GM18873 (cell line): Measurements from ENCODE around the gene XIST.
"Not testable (repeated sequence)": the region's sequence is repeated elsewhere in the genome, so short reads cannot be mapped to it uniquely, and the experiment has no call there.

Experiments used
- ATAC-seq: cut with Tn5 transposase; IDR thresholded peaks from one replicate; pipeline ENCODE4 v1.9.1; 2021; ENCODE audit warnings: mild to moderate bottlenecking, moderate library complexity, moderate number of reproducible peaks; ENCODE audit not compliant: unreplicated experiment, low FRiP score

The XIST gene

DNA sequence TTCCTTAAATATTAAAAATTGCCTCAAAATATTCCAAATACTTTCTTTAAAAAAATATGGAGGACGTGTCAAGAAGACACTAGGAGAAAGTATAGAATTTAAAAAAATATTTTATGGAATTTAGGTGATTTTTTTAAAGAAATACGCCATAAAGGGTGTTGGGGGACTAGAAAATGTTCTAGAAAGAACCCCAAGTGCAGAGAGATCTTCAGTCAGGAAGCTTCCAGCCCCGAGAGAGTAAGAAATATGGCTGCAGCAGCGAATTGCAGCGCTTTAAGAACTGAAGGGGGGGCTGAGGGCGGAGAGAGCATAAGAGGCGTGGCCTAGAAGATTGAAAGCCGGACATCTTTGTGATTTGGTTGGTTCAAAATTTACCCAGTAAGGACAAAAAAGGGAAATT is at the start of gene XIST:
TSS of gene XIST (minus strand) at position 248 of the 400 bp plus-strand sequence.
- ATAC-seq, result no peak

DNA sequence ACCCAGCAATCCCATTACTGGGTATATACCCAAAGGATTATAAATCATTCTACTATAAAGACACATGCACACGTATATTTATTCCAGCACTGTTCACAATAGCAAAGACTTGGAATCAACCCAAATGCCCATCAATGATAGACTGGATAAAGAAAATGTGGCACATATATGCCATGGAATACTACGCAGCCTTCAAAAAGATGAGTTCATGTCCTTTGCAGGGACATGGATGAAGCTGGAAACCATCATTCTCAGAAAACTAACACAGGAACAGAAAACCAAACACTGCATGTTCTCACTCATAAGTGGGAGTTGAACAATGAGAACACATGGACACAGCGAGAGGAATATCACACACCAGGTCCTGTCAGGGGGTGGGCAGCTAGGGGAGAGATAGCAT is 45.8 kb upstream of the XIST start:
- ATAC-seq, result not testable (repeated sequence)

DNA sequence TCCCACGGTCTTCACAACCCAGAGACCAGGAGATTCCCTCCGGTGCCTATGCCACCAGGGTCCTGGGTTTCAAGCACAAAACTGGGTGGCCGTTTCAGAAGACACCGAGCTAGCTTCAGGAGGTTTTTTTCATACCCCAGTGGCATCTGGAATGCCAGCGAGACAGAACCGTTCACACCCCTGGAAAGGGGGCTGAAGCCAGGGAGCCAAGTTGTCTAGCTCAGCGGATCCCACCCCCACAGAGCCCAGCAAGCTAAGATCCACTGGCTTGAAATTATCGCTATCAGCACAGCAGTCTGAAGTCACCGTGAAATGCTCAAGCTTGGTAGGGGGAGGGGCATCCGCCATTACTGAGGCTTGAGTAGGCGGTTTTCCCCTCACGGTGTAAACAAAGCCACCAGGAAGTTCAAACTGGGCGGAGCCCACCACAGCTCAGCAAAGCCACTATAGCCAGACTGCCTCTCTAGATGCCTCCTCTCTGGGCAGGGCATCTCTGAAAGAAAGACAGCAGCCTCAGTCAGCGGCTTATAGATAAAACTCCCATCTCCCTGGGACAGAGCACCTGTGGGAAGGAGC is 40.1 kb upstream of the XIST start:
- not testable (repeated sequence) for ATAC-seq

DNA sequence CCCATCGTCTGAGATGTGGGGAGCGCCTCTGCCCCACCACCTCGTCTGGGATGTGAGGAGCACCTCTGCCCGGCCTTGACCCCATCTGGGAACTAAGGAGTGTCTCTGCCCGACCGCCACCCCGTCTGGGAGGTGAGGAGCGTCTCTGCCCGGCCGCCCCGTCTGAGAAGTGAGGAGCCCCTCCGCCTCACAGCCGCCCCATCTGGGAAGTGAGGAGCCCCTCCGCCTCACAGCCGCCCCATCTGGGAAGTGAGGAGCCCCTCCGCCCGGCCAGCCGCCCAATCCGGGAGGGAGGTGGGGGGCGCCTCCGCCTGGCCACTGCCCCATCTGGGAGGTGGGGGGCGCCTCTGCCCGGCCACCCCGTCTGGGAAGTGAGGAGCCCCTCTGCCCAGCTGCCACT is 29.7 kb upstream of the XIST start:
- ATAC-seq, result not testable (repeated sequence)

DNA sequence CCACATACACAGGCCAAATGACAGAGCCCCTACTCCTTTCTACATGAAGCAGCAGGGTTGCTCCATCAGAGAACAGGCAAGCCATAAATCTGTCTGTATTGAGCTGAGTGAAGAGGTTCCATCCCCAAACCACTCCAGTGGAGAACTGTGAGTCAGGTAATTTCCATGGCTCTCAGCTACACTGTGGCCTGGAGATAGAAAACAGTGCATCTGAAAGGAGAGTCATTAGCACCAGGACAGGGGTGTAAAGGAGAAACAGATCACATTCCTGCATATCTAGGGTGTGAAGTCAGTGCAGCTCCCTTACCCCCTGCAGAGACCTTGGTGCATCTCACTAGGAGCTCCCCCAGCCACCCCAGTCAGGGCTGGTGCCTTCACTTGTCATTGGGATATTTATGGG is 25.2 kb upstream of the XIST start:
- ATAC-seq, result no peak

DNA sequence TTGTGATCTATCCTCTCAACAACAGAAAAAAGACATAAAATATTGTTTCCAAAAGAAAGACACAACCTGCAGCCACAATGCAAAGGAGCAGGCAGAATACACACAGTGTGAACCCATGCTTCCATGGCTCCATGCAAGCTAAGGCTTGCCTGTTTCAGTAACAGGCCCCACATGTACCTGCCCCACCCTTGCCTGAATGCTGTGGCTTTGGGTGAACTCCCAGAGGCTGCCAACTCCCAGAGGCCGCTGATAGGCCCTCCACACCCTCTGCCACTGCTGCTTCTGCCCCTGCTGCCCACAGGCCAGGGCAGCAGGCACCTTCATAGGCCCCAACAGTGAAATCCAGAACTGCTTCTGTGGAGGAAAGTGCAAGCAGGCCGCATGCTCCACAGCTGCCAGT is 24.4 kb upstream of the XIST start:
- ATAC-seq, result no peak

DNA sequence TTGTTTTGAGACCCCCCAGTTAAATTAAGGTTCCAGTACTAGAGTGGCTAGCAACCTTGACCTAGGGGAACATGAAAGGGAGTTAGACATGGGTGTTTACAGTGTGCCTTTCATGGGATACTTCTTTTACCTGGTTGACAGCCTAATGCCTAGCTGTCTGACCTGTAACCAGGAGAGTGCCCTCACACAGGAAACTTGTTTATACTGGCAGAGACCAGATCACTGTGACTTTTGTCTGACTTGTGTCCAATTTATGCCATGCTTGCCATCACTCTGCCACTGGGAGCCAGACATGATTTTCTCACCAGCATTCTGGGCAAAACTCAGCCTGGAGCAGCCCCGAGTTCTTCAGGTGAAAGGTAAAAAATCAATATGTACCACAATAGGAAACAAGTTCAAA is 16.4 kb upstream of the XIST start:
- ATAC-seq, result no peak

DNA sequence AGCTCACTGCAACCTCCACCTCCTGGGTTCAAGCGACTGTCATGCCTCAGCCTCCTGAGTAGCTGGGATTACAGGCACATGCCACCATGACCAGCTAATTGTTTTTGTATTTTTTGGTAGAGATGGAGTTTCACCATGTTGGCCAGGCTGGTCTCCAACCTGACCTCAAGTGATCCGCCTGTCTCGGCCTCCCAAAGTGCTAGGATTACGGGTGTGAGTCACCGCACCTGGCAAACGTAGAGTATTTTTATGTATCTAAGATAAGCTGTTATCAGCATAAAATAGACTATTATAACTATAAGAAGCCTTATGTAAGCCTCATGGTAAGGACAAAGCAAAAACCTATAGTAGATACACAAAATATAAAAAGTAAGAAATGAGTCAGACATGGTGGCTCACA is 14.6 kb upstream of the XIST start:
- ATAC-seq, result no peak

DNA sequence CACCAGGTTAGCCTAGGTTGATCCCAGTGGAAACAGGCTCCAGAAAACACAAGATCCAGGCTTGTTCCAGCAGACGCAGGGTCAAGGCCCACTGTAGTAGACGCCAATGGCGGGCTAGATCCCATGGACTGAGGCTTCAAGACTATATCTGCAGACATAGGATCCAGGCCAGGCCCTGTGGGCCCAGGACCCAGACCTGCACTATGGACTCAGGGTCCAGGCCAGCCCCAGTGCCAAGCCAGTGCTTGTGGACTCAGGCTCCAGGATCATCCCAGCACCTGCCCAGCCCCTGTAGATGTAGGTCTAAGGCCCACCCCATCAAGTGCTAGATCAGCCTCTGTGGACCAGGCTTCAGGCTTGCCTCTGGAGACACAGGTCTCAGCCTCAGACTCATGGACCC is 11.3 kb upstream of the XIST start:
- ATAC-seq, result no peak

DNA sequence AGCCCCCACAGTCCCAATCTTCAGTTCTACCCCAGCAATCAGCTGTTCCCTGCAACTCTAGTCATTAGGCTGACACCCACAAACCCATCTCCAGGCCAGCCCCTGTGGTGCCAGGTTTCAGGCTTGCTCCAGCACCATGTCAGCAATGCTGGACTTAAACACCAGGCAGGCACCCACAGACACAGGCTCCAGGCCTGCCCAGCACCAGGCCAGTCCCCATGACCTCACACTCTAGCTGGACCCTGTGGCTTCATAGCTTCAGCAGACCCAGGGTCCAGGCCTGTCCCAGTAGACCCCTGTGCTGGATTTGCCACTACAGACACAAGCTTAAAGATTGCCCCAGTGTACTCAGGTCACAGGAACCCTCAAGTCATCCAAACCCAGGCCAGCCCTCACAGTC is 10.8 kb upstream of the XIST start:
- ATAC-seq, result no peak

DNA sequence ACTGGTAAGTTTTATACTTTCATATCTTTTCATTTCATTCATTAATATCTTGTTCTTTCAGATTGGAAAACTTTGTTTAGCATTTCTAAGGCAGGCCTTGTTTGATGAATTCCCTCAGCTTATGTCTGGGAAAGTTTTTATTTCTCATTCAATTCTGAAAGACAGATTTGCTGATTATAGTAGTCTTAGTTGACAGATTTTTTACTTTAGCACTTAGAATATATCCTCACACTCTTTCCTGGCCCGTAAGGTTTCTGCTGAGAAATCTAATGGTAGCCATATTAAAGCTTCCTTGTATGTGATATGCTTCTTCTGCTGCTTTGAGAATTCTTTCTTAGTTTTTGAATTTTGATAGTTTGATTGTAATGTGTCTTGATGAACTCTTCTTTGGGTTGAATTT is 7.1 kb upstream of the XIST start:
- ATAC-seq, result no peak

DNA sequence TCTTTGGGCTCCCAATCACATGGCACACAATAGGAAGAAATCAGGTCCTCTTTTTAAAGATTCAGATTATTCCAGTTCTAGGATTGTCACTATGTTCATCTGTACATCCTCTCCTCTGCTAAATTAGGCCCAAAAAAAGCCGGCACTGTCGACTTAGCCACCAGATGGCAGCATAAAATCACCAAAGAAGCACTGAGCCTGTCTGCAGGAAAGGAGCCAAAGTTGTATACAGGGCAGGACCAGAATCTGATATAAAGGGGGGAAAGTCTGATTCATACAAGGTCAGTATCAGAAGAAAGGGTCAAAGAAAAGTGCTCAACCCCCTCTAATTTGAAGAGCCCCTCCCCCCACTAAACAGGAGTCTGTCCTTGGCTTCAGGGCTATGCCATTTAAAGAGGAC is 3.0 kb upstream of the XIST start:
- ATAC-seq, result no peak

DNA sequence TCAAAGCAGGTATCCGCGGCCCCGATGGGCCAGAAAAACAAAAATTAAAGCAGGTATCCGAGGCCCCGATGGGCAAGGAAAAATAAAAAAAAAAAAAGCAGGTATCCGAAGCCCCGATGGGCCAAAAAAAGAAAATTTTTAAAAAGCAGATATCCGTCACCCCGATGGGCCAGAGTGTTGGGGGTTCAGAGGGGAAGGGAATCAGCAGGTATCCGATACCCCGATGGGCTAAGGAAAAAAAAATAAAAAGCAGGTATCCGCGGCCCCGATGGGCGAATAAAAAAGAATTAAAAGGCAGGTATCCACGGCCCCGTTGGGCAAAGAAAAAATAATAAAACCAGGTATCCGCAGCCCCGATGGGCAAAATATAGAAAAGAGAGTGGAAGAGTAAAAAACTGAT is 492 bp downstream of the XIST start:
- ATAC-seq, result no peak

DNA sequence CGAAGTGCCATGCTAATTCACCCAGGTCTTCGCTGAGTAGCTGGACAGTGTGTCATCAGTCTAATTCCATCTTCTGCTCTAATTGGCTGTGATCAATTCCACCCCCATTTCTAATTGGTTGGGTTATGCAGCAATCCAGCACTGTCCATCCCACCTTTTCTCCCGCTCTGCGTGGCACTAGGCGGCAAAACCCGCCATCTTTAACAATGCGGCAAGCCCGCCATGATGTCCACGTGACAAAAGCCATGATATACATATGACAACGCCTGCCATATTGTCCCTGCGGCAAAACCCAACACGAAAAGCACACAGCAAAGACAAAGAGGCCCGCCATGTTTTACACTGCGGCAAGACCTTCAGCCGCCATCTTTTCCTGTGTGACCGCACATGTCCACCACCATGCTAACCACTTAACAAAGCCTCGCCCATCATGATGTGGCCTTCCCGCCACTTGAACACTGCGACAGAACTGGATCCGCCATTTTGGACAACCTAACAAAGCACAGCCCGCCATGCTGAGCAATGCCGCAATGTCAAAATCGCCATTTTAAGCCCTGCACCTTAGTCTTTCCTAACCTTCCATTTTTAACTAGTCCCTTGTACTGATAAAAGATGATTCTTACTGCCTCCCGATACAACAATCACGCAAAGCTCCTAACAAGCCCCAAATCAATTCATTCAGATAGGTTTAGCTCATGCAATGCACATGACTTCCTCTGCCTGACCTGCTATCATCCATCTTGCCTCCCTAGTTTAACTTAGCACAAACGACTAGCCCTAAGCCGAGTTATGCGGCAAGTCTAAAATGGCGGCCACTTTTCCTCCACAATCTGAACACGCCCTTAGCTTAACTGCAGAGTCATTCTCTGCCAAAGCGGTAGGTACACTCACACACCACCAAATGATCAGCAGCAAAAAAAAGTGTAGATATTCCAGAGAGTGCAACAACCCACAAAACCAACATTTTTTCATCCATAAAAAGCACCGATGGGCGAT is 1.2 kb downstream of the XIST start:
- peak; percentile 78 for ATAC-seq

DNA sequence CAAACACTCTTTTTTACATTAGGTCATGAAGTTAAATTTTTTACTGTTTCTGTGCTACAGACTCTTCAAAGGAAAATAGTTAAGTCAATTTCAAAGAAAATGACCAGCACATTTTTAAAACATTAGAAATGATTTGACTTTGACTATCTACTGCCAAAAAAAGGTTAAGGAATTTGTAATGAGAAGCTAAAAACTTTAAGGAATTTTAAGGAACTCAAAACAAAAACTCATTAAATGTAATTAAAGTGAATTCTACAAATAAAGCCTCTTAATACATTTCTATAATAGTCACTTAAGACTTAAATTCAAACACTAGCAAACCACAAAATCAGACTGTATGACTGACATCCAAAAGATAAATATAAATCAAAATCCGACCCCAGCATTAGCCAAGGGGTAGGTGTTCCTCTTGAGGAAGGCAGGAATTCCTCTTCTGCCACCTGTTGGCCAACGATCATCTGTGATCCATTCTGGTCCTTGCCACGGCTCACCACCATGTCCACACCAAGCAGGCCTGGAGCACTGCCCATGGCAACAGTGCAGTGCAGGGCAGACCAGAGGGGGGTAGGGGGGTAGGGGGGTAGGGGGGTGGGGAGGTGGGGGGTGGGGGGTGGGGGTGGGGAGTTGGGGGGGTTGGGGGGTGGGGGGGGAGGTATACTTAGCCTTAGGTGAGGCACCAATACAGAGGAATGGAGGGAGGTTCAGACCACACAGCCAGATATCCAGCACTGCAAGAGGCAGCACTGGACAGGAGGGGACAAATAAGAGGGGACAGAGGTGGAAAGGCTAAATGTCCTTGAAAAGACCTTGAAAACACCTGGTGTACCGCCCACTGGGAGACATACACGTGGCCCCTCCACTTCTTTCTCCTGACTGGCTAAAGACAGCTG is 2.1 kb downstream of the XIST start:
- ATAC-seq, result no peak

DNA sequence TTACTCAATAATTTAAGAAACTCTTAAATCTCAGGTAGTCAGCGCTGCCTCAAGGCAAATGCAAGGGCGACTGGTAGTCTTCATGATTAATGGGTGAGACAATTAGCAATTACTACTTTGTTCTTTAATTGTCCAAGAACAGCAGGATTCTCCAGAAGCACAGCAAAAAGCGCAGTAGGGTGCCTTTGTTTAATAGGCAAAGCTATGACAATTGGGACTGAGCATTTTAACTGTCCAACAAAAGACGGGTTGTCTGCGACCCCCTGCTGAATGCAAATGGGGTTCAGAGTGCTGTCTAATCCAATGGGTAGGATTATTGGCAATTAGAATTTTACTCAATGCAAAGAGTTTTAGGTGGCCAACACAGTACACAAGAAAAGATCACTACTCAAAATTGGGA is 3.4 kb downstream of the XIST start:
- ATAC-seq, result no peak

DNA sequence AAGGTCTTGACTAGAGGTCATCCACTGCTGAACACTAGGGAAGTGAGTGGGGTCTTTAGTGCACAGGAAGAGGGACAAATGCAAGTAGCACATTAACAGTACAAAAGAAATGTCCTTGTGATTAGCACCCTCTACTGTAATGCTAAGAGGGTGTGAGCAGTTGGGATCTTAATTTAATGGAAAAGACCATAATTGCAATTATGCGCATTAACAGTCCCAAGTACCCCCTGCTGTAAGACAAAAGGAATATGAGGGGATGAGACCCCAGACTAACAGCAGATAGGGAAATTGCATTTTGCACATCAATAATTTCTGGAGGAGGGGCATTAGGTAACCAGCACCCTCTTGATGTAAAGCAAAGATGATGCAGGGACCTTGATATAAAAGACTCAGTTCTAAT is 4.5 kb downstream of the XIST start:
- ATAC-seq, result no peak

DNA sequence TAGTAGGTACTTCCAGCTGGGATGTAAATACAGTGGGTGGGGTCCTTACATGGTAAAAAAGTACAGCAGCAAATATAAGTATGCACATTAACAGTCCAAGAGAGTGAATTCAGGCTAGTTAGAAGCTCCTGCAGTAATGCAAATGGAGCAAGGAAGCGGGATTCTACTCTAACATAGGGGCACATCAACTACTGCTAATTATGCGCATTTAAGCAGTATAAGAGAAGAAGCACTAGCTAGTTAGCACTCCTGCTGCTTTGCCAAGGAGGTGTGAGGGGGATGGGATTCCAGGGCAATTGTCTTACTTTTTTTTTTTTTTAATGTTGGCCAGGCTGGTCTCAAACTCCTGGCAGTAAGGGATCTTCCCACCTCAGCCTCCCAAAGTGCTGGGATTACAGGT is 5.4 kb downstream of the XIST start:
- no peak for ATAC-seq

DNA sequence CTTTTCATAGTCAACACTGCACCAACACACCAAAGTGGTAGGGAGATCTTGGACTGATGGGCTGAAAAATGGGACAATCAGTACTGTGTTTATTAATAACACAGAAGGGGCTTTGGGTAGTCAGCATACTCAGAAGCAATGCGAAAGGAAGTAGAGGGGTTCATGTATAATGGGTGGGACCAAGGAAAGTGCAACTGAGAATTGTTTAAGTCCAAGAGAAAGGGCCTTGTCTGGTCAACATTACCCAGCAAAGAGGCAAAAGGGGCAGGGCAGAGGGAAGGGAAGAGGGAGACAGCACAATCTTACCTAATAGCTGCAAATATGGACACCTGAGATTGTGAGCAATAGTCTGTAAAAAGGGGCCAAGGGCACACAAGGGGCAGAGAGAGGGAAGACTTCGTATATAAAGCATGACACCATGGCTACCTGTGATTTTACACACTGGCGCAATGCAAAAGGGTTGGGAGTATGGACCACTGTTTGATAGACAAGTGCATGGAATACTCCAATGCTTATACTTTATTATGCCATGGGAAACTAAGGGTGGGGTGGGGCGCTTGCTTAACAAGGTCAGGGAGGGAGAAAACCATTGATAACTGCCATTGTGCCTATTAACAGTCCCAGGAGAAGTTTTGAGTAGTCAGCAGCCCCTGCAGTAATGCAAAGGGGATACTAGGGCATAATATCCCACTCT is 9.8 kb downstream of the XIST start:
- ATAC-seq, result no peak

DNA sequence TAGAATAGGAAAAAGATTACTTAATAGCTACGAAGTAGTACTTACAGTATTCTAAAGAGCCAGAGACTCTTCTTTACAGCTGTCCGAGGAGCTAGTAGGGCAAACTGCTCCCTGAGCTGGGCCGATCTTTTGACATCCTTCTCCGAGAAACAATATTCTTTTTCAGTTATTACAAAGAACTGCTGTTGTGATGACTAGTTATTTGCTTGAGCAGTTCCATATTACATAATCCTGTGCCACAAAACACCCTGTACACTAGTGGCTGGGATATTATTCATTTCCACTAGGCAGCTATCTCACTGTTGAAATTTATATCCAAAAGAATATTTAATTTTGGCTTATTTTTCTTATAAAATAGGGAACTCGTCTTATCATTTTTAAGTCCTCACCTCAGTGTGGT is 11.2 kb downstream of the XIST start:
- ATAC-seq, result no peak
